ENCODE measurements around the gene TRNAU1AP.

TRNAU1AP gene

DNA sequence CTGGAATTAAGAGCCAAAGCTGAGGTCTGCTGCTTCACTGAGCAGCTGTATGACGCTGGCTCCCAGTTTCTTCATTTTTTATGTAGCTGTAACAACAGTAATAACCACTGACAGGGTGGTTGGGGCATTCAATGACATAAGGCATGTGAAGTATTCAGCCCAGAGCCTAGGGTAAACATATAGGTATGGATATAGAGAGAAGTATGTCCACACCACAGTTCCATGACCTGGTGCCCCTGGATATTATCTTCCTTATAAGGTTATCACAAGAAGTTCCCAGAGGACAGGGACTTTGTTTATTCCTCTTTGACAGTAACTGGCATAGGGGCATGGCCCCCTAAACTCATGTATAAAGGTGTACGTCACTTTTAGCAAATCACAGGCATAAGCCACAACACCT lies 53.9 kb downstream of the TRNAU1AP start:
- no peak for TF ChIP-seq CTCF (IDR thresholded peaks at IDR 0.05; ENCODE audit: low read length)
- no peak for TF ChIP-seq EZH2phosphoT487 (IDR thresholded peaks at IDR 0.05; ENCODE audit: low read length)
- no peak for TF ChIP-seq EZH2 (optimal IDR thresholded peaks at IDR 0.05; ENCODE audit: low read depth, low read length)
- Histone ChIP-seq H3K27ac (ENCODE audit: low read length) (no peak overlapping the region), H2AFZ (ENCODE audit: low read length) (no peak overlapping the region), H3K79me2 (ENCODE audit: low read length) (no peaks in the 10 kb centered on the region), H3F3A (ENCODE audit: insufficient read depth, low read length) (peaks cover 10% of the 10 kb centered on the region), H3K9me3 (replicated peaks; ENCODE audit: insufficient read depth, low read length) (no peaks in the 10 kb centered on the region), H3K9ac (ENCODE audit: low read length) (no peak overlapping the region), H3K4me3 (ENCODE audit: low read length) (no peak overlapping the region), H3K9me2 (replicated peaks; ENCODE audit: insufficient read depth, low read length) (no peaks in the 10 kb centered on the region), H3K36me3 (replicated peaks; ENCODE audit: insufficient read depth, low read length) (no peaks in the 10 kb centered on the region), H3K4me1 (ENCODE audit: low read length) (peaks cover 14% of the 10 kb centered on the region), H3K4me2 (ENCODE audit: low read depth, low read length) (no peak overlapping the region), H3K27me3 (replicated peaks; ENCODE audit: insufficient read depth, low read length) (no peaks in the 10 kb centered on the region), H4K20me1 (ENCODE audit: insufficient read depth, low read length) (no peaks in the 10 kb centered on the region)
- DNase-seq = no peak

GRCh38 chr1:28613175-28613574 lies 60.3 kb downstream of the TRNAU1AP start:
- Histone ChIP-seq H3K9me3 (replicated peaks; ENCODE audit: insufficient read depth, low read length) (no peaks in the 10 kb centered on the region), H3K9ac (ENCODE audit: low read length) (no peak overlapping the region), H3K27ac (ENCODE audit: low read length) (no peak overlapping the region), H3K27me3 (replicated peaks; ENCODE audit: insufficient read depth, low read length) (no peaks in the 10 kb centered on the region), H3K9me2 (replicated peaks; ENCODE audit: insufficient read depth, low read length) (no peaks in the 10 kb centered on the region), H3K4me2 (ENCODE audit: low read depth, low read length) (no peak overlapping the region), H3K79me2 (ENCODE audit: low read length) (no peaks in the 10 kb centered on the region), H4K20me1 (ENCODE audit: insufficient read depth, low read length) (no peaks in the 10 kb centered on the region), H3K4me3 (ENCODE audit: low read length) (no peak overlapping the region), H3K36me3 (replicated peaks; ENCODE audit: insufficient read depth, low read length) (no peaks in the 10 kb centered on the region), H3F3A (ENCODE audit: insufficient read depth, low read length) (no peaks in the 10 kb centered on the region), H3K4me1 (ENCODE audit: low read length) (no peaks in the 10 kb centered on the region), H2AFZ (ENCODE audit: low read length) (no peak overlapping the region)
- DNase-seq = no peak
- TF ChIP-seq EZH2 (optimal IDR thresholded peaks at IDR 0.05; ENCODE audit: low read depth, low read length) (no peak), EZH2phosphoT487 (IDR thresholded peaks at IDR 0.05; ENCODE audit: low read length) (no peak), CTCF (IDR thresholded peaks at IDR 0.05; ENCODE audit: low read length) (no peak)
